ENCODE results near the gene IGF1R.

Gene IGF1R

DNA sequence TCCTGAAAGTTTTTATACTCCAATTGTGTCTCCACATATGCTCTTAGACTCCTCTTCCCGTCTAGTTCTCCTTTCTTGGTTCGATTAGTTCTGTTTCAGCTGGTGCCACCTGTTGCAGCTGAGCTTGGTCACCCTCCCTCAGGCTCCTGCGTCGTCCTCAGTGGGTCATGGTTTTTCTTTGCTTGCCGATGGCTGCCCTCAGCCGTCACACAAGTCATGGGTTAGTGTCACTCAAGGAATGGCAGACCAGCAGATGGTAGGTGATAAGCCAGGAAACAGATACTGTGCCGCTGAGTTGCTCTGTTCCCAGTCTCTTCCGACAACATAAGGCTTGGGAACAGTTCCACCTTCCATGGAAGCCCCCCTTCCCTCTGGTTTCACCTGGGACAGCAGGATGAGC lies 109.9 kb downstream of the IGF1R start:
- Mint-ChIP-seq H3K36me3 (ENCODE audit: low read depth) (no peaks in the 10 kb centered on the region), H3K9me3 (no peaks in the 10 kb centered on the region), H3K4me1 (ENCODE audit: low read depth) (peaks cover 2% of the 10 kb centered on the region), H3K27me3 (ENCODE audit: low read depth) (no peaks in the 10 kb centered on the region), H3K27ac (no peak overlapping the region), H3K4me3 (no peak overlapping the region)
- DNase-seq (ENCODE audit: low spot score): no peak

DNA sequence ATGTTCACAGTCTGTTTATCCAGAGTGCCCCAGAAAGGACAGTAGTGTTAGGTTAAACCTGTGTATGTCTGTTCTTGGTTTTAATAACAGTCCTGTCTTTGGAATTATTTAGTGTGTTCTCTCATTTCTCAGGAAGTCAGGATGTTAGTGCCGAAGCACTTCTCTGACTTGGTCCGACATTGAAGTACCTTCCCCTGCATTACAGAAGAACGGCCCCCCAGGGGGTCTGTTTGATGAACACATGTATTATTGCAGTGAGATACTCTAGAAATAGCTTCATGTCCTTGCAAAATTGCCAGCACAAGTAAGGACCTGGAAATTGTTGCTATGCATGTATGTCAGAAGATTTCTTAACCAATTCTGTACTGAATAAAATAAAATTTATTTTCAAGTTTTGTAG lies 110.9 kb downstream of the IGF1R start:
- Mint-ChIP-seq H3K27ac (no peak overlapping the region), H3K36me3 (ENCODE audit: low read depth) (no peaks in the 10 kb centered on the region), H3K27me3 (ENCODE audit: low read depth) (no peaks in the 10 kb centered on the region)

DNA sequence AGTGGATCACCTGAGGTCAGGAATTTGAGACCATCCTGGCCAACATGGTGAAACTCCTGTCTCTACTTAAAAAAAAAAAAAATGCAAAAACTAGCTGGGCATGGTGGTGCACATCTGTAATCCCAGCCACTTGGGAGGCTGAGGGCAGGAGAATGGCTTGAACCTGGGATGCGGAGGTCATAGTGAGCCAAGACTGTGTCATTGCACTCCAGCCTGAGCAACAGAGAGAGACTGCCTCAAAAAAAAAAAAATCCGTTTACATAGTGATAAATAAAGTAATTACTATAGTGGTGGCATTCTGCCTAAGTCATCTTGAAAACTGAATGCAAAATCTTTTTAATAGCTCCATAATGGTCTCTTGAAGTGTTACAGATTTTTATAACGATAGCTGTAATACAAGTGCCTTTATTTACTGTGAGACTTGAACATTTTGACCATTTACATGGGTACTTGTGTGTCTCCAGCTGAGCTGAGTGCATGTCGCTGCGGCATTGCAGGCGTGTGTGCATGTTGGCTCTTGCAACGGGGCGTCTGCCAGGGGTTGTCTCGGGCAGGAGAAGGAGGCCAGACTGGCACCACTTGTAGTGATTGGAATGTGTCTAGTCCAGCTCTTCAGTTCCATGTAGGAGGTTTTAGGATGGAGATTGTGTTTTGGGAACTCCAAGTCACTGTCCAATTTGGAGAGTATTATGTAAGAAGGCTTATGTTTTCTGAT lies 111.9 kb downstream of the IGF1R start:
- no peak for DNase-seq (ENCODE audit: low spot score)
- H3K36me3 Mint-ChIP-seq (ENCODE audit: low read depth): no peaks in the 10 kb centered on the region
- no peaks in the 10 kb centered on the region for H3K4me1 Mint-ChIP-seq (ENCODE audit: low read depth)
- no peak overlapping the region for H3K4me3 Mint-ChIP-seq
- no peaks in the 10 kb centered on the region for H3K9me3 Mint-ChIP-seq
- no peaks in the 10 kb centered on the region for H3K27me3 Mint-ChIP-seq (ENCODE audit: low read depth)
- H3K27ac Mint-ChIP-seq: no peak overlapping the region

More for the DNA sequence above, 110.9 kb downstream of the IGF1R start:
- Mint-ChIP-seq H3K4me3 (no peak overlapping the region), H3K4me1 (ENCODE audit: low read depth) (no peaks in the 10 kb centered on the region), H3K9me3 (no peaks in the 10 kb centered on the region)
- DNase-seq (ENCODE audit: low spot score): no peak

DNA sequence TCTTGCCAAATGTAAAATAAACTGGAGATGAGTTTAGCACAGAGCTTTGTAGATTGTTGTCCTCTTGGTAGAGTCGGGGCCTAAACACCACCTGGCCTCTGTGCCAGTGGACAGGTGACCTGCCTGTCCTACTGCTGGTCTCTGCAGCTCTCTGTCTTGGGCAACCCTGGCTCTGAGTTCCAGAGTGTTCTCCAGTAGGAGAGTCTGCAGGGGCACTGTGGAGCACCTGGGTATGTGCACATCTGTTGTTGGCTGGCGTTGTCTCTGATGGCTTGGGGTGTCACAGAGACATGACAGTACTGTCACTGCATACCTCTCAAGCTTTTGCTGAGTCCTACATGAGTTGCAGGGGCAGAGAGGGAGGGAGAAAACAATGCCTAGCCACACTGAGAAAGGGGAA lies 112.6 kb downstream of the IGF1R start:
- Mint-ChIP-seq H3K4me3 (no peak overlapping the region), H3K36me3 (ENCODE audit: low read depth) (no peaks in the 10 kb centered on the region), H3K27ac (no peak overlapping the region)

DNA sequence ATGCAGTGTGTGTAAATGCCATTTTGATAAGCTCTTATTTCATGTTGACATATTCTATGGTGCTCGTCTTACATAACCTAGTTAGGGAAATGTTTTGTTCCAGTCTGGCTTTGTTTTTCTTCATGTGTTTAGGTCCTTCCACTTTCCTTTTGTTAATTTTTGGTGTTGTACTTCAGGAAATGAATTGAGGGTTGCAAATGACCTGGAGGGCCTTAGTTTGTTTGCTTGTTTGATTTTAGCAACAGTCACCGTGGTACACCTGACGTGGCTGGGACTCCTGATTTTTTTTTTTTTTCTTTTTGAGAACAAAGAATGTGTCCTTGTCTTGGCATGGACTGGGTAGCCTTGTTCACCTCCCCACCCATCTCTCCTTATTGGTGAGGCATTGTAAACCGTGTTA lies 114.8 kb downstream of the IGF1R start:
- Mint-ChIP-seq H3K36me3 (ENCODE audit: low read depth) (no peaks in the 10 kb centered on the region), H3K27me3 (ENCODE audit: low read depth) (no peaks in the 10 kb centered on the region), H3K4me1 (ENCODE audit: low read depth) (no peaks in the 10 kb centered on the region), H3K9me3 (no peaks in the 10 kb centered on the region), H3K4me3 (no peak overlapping the region), H3K27ac (no peak overlapping the region)
- DNase-seq (ENCODE audit: low spot score): no peak

More for the DNA sequence above, 112.6 kb downstream of the IGF1R start:
- DNase-seq (ENCODE audit: low spot score): no peak
- Mint-ChIP-seq H3K9me3 (no peaks in the 10 kb centered on the region), H3K27me3 (ENCODE audit: low read depth) (no peaks in the 10 kb centered on the region), H3K4me1 (ENCODE audit: low read depth) (no peaks in the 10 kb centered on the region)

DNA sequence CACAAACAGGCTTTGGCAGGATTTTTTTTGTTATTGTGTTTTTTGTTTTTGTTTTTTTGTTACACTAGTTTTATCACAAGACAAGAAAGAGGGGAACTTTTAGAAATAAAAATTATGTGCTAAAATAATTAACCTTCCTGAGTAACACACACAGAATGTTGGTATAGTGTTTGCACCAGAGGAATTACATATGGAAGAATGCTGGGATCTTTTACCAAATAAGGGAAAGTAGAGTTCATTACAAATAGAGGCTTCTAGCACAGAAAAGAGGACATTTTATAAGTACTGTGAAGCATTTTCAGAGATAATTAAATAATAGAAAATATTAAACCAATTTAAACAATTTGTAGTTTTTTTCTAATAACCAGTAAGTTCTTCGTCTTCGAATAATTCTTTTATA lies 116.0 kb downstream of the IGF1R start:
- Mint-ChIP-seq H3K36me3 (ENCODE audit: low read depth) (no peaks in the 10 kb centered on the region), H3K9me3 (no peaks in the 10 kb centered on the region), H3K27me3 (ENCODE audit: low read depth) (no peaks in the 10 kb centered on the region), H3K4me1 (ENCODE audit: low read depth) (no peaks in the 10 kb centered on the region), H3K4me3 (no peak overlapping the region), H3K27ac (no peak overlapping the region)
- no peak for DNase-seq (ENCODE audit: low spot score)

DNA sequence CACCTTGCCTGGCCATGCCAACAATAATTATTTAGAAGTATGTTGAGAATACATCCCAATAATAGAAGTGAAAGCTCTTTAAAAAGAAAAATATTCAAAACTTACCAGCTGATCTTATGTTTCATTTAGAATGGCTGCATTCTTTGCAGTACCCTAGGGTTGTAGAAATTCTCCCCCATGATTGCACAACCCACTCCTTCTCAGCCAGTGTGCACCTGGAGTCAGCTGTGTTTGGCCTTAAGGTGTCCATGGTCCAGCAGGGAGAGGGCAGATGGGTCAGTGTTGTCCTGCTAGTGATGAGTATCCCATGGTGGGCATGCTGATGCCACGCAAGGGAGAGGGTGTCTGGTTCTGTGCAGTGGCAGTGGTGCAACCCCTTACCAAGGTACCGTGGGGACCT lies 117.3 kb downstream of the IGF1R start:
- no peak for DNase-seq (ENCODE audit: low spot score)
- no peaks in the 10 kb centered on the region for H3K27me3 Mint-ChIP-seq (ENCODE audit: low read depth)
- no peak overlapping the region for H3K27ac Mint-ChIP-seq
- no peaks in the 10 kb centered on the region for H3K9me3 Mint-ChIP-seq
- no peak overlapping the region for H3K4me3 Mint-ChIP-seq
- no peaks in the 10 kb centered on the region for H3K4me1 Mint-ChIP-seq (ENCODE audit: low read depth)
- H3K36me3 Mint-ChIP-seq (ENCODE audit: low read depth): no peaks in the 10 kb centered on the region

DNA sequence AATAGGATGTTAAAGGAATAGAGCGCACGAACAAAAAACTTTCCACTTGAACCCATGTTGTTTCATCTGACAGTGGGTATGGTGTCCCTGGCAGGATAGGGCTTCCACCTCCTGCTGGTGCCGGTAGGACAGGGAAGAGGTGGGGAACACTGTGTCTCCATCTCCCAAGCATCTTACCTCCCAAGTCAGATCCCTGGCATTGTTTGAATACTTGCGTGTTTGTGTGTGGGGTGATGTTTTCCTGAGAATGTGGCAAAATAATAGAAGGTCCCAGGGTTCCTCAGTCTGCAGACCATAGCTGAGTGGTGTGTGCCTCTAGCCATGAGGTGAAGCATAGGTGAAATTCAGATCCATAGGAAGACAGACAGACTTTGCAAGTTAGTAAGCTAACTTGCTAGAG lies 119.4 kb downstream of the IGF1R start:
- H3K4me1 Mint-ChIP-seq (ENCODE audit: low read depth): no peaks in the 10 kb centered on the region

DNA sequence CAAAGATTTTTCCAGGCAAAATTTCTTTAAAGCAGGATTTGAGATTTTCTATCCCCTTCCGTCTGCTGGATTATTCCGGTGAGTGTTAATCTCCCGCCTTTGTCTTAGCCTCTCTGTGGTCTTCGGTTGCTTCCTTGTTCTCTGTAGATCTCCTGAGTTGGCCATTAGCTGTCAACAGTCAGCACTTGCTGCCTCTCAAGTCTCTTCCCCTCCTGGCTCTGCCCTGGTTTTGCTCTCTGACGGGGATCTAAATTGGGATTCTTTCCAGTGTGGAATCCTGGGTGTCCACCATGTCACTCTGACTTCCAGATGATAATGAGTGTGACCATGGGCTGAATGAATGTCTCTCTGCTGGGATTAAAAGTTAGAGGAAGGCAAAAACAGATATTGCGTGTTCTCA lies 121.5 kb downstream of the IGF1R start:
- Mint-ChIP-seq H3K27me3 (ENCODE audit: low read depth) (no peaks in the 10 kb centered on the region), H3K36me3 (ENCODE audit: low read depth) (no peaks in the 10 kb centered on the region), H3K27ac (no peak overlapping the region), H3K4me1 (ENCODE audit: low read depth) (no peaks in the 10 kb centered on the region), H3K4me3 (no peak overlapping the region), H3K9me3 (no peaks in the 10 kb centered on the region)
- DNase-seq (ENCODE audit: low spot score): no peak

More for the DNA sequence above, 119.4 kb downstream of the IGF1R start:
- no peak for DNase-seq (ENCODE audit: low spot score)
- no peak overlapping the region for H3K27ac Mint-ChIP-seq
- H3K36me3 Mint-ChIP-seq (ENCODE audit: low read depth): no peaks in the 10 kb centered on the region
- H3K4me3 Mint-ChIP-seq: no peak overlapping the region
- no peaks in the 10 kb centered on the region for H3K9me3 Mint-ChIP-seq
- no peaks in the 10 kb centered on the region for H3K27me3 Mint-ChIP-seq (ENCODE audit: low read depth)

DNA sequence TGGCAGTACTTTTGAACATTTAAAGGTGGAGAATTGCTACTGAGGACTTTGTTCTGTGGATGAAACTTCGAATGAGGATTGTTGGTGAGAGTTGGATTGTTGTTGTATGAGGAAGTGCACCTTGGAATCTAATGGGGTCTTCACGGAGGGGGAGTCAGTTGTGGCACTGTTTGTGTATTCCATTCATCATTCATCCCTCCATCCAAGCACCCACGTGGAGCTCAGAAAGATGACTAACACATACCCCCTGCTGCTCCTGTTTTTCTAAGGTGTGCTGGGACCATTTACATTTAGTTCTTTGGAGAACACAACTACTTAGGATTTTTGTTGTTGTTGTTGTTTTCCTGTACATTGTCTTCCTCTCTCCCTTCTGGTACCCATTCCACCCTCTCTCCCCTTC lies 122.6 kb downstream of the IGF1R start:
- no peak overlapping the region for H3K4me3 Mint-ChIP-seq
- no peaks in the 10 kb centered on the region for H3K9me3 Mint-ChIP-seq
- H3K27me3 Mint-ChIP-seq (ENCODE audit: low read depth): no peaks in the 10 kb centered on the region
- no peaks in the 10 kb centered on the region for H3K4me1 Mint-ChIP-seq (ENCODE audit: low read depth)
- H3K36me3 Mint-ChIP-seq (ENCODE audit: low read depth): no peaks in the 10 kb centered on the region
- no peak overlapping the region for H3K27ac Mint-ChIP-seq
- DNase-seq (ENCODE audit: low spot score): no peak

DNA sequence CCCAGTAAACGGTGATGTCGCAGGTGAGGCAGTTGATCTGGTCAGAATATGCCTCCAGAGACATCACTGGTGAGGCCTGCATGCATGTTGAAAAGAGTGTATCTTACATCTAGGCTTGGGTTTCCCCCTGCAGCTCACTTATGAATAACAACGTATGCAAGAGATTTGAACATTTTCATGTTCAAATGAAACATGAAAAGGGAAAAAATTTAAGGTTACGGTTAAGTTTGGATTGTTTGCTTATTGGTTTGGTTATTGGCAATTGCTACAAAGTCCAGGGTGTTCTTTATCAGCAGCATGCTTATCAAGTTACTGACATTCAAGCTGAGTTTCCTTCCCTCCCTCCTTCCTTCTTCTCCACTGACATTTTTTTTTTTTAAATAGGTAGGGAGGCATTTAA lies 123.2 kb downstream of the IGF1R start:
- Mint-ChIP-seq H3K27me3 (ENCODE audit: low read depth) (no peaks in the 10 kb centered on the region), H3K27ac (no peak overlapping the region), H3K4me3 (no peak overlapping the region), H3K36me3 (ENCODE audit: low read depth) (no peaks in the 10 kb centered on the region), H3K4me1 (ENCODE audit: low read depth) (peaks cover 2% of the 10 kb centered on the region), H3K9me3 (no peaks in the 10 kb centered on the region)
- no peak for DNase-seq (ENCODE audit: low spot score)

DNA sequence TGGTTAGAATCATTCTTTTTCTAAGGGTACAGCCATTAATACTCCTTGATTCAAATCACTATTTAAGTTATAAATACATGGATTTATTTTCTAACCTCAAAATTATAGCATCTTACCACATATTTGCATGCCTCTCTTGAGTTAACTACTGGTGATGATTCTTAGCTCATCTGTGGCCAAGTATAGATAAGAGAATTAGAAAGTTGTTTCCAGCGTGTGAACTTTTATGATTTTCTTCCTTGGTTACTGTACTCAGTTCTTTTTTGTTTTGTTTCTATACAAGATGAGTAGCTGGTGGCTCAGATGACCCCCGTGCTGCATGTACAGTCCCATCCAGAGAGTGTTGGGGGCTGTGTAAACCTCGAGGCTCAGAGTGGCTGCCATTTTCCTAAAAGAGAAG lies 124.6 kb downstream of the IGF1R start:
- Mint-ChIP-seq H3K27ac (no peak overlapping the region), H3K36me3 (ENCODE audit: low read depth) (no peaks in the 10 kb centered on the region), H3K4me3 (no peak overlapping the region), H3K4me1 (ENCODE audit: low read depth) (peaks cover 11% of the 10 kb centered on the region), H3K27me3 (ENCODE audit: low read depth) (no peaks in the 10 kb centered on the region), H3K9me3 (no peaks in the 10 kb centered on the region)
- no peak for DNase-seq (ENCODE audit: low spot score)

DNA sequence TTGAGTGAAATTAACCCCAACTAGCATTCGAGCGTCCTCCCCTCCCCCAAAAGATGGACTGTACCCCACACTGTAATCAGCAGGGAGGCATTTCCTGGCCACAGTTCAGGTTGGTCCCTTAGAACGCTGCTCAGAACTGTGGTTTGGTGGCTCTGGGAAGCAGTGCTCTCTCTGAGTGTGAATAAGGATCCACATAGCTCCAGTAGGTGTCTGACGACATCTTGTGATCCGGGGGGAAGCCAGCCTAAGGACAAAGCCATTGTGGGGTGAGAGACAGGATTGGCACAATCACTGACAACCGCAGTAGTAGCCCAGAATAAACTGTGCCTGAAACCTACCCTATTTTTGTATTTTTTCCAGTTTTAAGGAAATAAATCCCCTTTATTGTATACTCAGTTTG lies 125.3 kb downstream of the IGF1R start:
- no peaks in the 10 kb centered on the region for H3K27me3 Mint-ChIP-seq (ENCODE audit: low read depth)
- peaks cover 11% of the 10 kb centered on the region for H3K4me1 Mint-ChIP-seq (ENCODE audit: low read depth)
- DNase-seq (ENCODE audit: low spot score): no peak

DNA sequence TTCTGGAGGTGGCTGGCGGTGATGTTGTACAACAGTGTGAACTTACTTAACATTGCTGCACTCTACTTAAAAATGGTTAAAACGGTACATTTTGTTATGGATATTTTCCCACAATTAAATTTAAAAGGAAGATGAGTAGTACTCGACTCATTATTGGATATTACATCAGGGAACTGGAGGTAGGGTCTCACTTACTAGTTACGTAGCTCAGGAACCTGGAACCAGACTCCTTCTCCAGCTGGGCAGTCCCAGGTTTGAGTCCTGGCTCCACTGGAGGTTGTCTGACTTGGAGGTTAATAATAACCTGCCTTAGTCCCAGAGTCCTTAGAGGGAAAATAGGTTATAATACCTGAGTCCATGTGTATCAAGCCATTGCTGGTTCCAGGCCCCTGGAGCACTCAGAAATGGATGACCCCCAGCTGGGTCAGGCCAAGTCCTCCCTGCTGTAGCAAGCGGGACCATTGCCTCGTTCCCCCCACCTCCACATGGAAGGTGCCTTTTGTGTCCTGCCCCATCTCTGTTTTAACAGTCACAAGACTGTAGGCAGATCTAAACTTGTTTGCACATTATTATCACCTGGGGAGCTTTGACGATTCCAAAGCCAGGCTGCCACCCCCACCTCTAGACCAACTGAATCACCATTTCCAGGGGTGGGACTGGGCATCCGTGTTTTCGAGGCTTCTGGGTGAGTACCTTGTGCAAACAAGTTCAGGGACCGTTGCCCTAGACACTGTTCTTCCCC lies 126.6 kb downstream of the IGF1R start:
- H3K27ac Mint-ChIP-seq: no peak overlapping the region
- H3K27me3 Mint-ChIP-seq (ENCODE audit: low read depth): no peaks in the 10 kb centered on the region
- no peaks in the 10 kb centered on the region for H3K36me3 Mint-ChIP-seq (ENCODE audit: low read depth)
- peaks cover 16% of the 10 kb centered on the region for H3K4me1 Mint-ChIP-seq (ENCODE audit: low read depth)
- DNase-seq (ENCODE audit: low spot score): no peak
- H3K9me3 Mint-ChIP-seq: no peaks in the 10 kb centered on the region
- H3K4me3 Mint-ChIP-seq: no peak overlapping the region

More for the DNA sequence above, 125.3 kb downstream of the IGF1R start:
- H3K27ac Mint-ChIP-seq: no peak overlapping the region
- no peak overlapping the region for H3K4me3 Mint-ChIP-seq
- no peaks in the 10 kb centered on the region for H3K9me3 Mint-ChIP-seq
- no peaks in the 10 kb centered on the region for H3K36me3 Mint-ChIP-seq (ENCODE audit: low read depth)

Measured in T-helper 2 cell treated with Interferon-gamma antibody and Interleukin-4, amounts not matched to agents 5 μg/mL and 100 μg/mL, for 36 hours (primary cell).